ENCODE measurements around the gene FUS.
"Not testable (repeated sequence)": the region's sequence is repeated elsewhere in the genome, so short reads cannot be mapped to it uniquely, and the experiment has no call there.

The FUS gene

DNA sequence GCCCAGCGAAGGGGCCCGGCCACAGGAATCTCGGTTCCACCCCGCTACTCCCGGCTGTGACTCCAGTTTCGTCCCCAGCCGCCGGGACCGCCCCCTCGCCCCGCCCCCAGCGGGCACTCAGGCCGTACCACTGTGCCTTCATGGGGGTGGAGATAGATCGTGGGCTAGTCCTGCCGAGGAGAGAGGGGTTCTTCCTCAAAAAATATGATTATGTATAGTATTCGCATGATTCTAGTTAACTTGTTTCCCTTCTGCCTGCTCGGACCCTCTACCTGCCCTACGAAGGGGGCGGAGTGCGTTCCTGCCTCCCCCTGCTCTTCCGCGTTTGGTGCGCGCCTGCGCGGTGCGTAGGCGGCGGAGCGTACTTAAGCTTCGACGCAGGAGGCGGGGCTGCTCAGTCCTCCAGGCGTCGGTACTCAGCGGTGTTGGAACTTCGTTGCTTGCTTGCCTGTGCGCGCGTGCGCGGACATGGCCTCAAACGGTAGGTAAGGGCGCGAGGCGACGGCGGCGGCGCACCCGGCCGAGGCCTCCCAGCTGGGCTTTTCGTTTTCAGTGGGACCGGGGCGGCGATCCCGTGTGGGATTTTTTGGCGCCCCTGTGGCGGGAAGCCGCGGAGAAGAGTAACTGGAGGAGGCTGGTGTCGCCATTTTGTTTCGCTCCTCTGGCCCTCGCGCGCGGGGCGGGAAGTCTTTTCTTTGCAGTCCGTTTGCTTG lies at the start of gene FUS:
FUS (plus strand) TSS at position 393 of the 713 bp plus-strand sequence; CDS start at position 469, 76 bp downstream.
- peak; percentile 68 to 96 (median 89) for DNase-seq

- DNase-seq, result no peak
Measured at GRCh38 chr16:31130336-31130891, 49.5 kb upstream of the FUS start.

GRCh38 chr16:31130899-31131298 lies 49.0 kb upstream of the FUS start:
- no peak for DNase-seq

- no peak for DNase-seq
Measured at GRCh38 chr16:31131416-31131815, 48.5 kb upstream of the FUS start.

GRCh38 chr16:31131841-31132271 lies 48.1 kb upstream of the FUS start:
- DNase-seq, result no peak

DNA sequence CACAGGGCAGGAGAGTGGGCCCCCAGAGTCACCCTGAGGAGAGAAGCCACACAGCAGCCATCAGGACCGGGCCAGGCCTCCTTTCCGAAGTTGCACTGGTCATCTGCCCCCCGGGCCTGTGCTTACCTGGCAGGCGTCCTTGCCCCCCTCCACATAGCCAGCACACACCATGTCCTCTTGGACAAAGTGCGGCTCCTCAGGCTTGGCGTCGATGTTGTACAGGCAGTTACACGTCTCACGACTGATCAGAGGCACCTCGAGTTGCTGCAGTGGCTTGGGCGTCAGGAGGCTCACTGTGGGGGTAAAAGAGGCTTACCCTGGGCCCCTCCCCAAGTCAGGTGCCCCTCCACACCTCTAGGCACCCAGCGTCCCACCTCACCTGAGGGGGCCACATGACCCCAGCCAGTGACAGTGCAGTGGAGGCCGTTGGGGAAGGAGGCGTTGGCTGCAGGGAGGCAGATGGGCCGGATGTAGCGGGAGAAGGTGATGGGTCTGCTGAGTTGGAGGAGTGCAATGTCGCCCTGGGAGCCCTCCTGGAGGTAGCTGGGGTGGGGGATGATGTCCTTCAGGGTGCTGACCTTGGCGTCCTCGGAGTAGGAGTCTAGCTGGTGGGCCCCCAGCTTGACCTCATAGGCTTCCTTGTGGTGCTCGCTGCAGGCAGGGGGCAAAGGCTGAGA lies 47.5 kb upstream of the FUS start:
- no peak for DNase-seq

- DNase-seq, result no peak
Measured at GRCh38 chr16:31133046-31133501, 46.9 kb upstream of the FUS start.

GRCh38 chr16:31134091-31134571 lies 45.8 kb upstream of the FUS start:
- DNase-seq, result peak in 5 of 51 donors; percentile 8 to 32 (median 12)

GRCh38 chr16:31134625-31135534 lies 45.1 kb upstream of the FUS start:
- no peak for DNase-seq

DNA sequence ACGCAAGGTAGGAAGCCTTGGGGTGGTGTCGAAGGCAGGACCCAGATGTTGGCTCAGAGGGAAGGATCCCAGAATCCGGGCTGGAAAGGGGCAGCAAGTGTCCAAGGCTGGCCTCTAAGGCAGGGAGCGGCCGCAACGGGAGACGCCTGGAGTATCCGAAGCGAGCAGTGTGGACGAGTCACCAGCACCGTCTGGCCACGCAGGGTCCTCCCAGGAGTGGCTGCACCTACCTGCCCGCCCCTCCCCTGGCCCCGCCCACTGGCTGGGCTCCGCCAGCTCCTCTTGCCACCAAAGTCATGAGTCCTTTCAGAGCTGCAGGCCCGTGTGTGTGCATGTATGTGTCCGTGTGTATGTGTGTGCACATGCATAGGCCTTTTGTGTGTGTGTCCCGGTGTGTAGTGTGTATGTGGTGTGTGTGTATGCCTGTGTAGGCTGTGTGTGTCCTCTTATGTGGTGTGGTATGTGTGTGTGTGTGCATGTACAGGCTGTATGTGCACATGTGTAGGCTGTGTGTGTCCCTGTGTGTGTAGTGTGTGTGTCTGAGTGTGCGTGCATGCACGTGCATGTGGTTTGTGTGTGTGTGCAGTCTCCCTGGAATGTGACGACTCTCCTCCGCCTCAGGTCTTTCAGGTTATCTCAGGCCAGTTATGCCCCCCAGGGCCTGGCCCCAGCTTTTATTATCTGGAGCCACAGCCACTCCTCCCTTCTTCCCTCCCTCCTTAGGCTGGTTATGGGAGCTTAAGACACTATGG lies 44.2 kb upstream of the FUS start, which contains the start of gene PRSS8:
PRSS8 (minus strand) TSS at position 193 of the 752 bp plus-strand sequence. CDS start 229 bp downstream, outside the sequence.
- DNase-seq, result no peak

- DNase-seq, result no peak
Measured at GRCh38 chr16:31136287-31136662, 43.7 kb upstream of the FUS start.

DNA sequence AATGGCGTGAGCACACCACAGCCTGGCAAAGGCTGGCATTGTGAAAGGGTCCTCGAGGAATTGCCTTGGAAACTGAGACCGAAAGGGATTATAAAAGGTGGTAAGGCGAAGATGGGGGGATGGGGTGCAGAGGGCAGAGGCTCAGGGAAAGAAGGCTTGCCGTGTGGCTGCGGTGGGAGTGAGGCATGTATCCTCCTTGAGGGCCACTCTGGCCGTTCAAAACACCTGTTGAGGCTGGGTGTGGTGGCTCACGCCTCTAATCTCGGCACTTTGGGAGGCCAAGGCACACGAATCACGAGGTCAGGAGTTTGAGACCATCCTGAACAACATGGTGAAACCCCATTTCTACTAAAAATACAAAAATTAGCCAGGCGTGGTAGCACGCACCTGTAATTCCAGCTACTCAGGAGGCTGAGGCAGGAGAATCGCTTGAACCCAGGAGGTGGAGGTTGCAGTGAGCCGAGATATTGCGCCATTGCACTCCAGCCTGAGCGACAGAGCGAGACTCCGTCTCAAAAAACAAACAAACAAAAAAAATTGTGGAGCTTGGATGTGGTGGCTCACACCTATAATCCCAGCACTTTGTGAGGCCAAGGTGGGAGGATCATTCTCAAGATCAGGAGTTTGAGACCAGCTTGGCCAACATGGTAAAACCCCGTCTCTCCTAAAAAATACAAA lies 43.0 kb upstream of the FUS start:
- not testable (repeated sequence) for DNase-seq

DNA sequence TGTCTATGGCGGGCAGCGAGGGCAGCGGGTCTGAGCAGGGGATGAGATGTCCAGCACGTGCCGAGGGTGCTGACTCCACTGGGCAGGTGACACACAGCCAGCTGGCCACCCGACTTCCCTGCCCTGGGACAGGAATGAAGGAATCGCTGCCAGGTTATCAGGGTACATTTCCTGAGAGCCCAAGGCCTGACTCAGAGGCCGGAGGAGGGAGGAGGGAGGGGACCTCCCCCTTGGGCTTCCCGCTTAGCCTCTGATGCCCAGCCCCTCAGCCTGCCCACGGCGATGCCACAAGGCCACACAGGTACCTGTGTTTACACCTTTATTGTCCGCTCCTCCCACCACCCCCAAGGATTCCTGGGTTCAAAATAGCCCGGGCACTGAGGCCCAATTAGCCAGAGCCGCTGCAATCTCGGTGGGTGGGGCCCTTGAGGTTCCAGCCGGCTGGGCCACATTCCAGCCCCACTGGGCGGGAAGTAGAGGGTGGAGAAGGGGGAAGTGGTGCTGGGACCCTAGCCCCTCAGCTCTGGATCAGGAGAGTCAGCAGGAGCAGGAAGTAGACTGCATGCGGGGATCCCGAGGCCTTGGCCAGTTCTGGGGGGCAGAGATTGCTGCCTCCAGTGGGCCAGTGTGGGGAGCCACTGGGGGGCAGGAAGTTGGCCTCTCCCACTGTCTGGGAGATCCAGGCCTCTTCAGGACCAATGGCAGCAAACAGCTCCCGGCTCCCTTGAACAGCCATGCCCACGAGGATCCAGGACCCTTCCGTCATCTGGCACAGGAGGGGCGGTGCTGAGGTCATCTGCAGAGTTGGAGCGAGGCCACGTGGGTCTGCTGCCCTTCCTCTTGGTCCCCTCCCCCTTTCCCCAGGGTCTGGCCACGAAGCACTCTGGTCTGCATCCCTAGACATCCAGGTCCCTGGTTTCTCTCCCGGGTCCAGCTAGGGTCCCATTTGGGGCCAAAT lies 41.0 kb upstream of the FUS start:
- no peak for DNase-seq

DNA sequence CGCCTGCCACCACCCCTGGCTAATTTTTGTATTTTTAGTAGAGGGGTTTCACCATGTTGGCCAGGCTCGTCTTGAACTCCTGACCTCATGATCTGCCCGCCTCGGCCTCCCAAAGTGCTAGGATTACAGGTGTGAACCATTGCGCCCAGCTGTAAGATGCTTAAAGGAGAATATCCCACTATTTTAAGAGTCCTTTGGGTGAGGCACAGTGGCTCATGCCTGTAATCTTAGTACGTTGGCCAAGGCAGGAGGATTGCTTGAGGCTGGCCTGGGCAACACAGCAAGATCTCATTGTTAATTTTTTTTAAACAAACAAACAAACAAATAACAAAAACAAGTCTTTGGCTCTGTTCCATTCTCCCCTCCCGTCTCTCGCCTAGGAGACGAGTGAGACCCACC lies 38.9 kb upstream of the FUS start:
- not testable (repeated sequence) for DNase-seq

GRCh38 chr16:31141489-31142108 lies 38.3 kb upstream of the FUS start:
- DNase-seq, result peak in 10 of 51 donors; percentile 33 to 54 (median 40)

- DNase-seq, result peak; percentile 62 to 99 (median 96)
Measured at GRCh38 chr16:31142109-31143010, 37.6 kb upstream of the FUS start.
